ENCODE measurements around the gene EFCAB14.

DNA sequence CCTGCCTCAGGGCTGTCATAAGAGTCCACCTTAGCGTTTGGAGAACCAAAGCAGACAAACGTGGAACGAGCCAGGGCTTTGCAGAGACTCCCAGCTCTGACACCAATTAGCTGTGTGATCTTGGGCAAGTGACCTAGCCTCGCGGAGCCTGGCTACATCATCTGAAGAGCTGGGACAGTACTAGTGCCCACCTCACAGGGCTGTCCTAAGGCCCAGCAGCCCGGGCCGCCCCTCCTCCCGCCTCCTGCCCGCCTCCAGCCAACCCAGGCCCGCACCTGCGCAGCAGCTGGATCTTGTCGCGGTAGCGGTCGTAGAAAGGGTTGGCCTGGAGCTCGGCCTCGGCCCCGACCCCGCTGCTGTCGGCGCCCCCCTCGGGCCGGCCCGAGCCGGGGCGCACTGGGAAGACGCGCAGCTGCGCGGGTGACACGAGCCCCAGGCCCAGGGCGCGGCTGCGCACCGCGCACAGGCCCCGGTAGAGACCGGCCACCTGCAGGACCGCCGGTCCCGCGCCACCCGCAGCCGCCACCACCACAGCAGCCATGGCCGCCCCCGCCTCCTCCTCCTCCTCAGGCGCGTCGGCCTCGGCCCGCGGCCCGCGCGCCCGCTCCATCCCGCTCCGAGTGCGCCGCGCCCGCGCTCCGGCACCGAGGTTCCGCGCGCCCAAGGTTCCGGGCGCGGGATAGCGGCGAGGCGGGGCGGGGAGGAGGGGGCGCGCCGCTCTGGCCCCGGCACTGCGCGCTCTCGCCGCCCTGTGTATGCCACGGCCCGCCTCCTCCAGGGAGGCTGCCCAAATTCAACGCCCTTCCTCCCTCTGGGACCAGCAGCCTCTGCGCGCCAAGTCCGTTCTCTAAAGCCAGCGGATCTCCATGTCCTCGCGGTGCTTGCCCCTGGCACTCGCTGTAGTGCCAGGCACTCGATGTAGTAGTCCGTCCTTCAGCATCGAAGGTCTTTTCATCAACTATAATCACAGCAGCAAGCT, 50.8 kb downstream of the EFCAB14 start, which contains the start of gene ATPAF1:
- TF ChIP-seq CTCF (IDR thresholded peaks at IDR 0.05 in 4 of 5, conservative IDR thresholded peaks at IDR 0.05 in 1 of 5) (peak in 1 of 5 experiments; percentile 12), POLR2A (IDR thresholded peaks at IDR 0.05) (peak; percentile 24 to 52)

All from gastrocnemius medialis (tissue), 4 donors.